HEK293T (cell line): ENCODE results near the gene HMCES.

Experiments used
- CTCF ChIA-PET: fragments of 350-600 bp; formaldehyde crosslinking; extraction: SDS; loops from one replicate; lab custom pipeline; 2021; ENCODE audit warnings: antibody characterized with exemption, inconsistent platforms; lab: Yijun Ruan, JAX
- POLR2A ChIA-PET: fragments of 350-600 bp; formaldehyde crosslinking; extraction: SDS; loops from one replicate; lab custom pipeline; 2020; ENCODE audit warnings: antibody characterized with exemption, inconsistent platforms; lab: Yijun Ruan, JAX
- DNase-seq: peaks from one replicate; pipeline ENCODE4 v3.0.0; 2012; ENCODE audit warnings: mixed read lengths; ENCODE audit errors: extremely low spot score
- ARNT ChIP-seq: fragments of 450-650 bp; IDR thresholded peaks from 2 replicates; pipeline ENCODE4 v1.6.1; 2017; ENCODE audit warnings: mild to moderate bottlenecking
- BHLHE40 ChIP-seq: fragments of 450-650 bp; IDR thresholded peaks from 2 replicates; pipeline ENCODE4 v1.6.1; 2016; ENCODE audit warnings: mild to moderate bottlenecking, moderate library complexity, borderline replicate concordance
- CTBP1 ChIP-seq: fragments of 450-650 bp; IDR thresholded peaks from 2 replicates; pipeline ENCODE4 v1.6.1; 2016; ENCODE audit warnings: borderline replicate concordance
- ELF4 ChIP-seq: fragments of 450-650 bp; IDR thresholded peaks from 2 replicates; pipeline ENCODE4 v1.6.1; 2017; ENCODE audit warnings: antibody characterized with exemption
- FOXA1 ChIP-seq: fragments of 450-650 bp; IDR thresholded peaks from 2 replicates; pipeline ENCODE4 v1.6.1; 2016; ENCODE audit warnings: mild to moderate bottlenecking
- FOXK2 ChIP-seq: fragments of 450-650 bp; IDR thresholded peaks from 2 replicates; pipeline ENCODE4 v1.6.1; 2016; ENCODE audit warnings: mild to moderate bottlenecking
- FOXM1 ChIP-seq: fragments of 450-650 bp; IDR thresholded peaks from 2 replicates; pipeline ENCODE4 v1.6.1; 2017; ENCODE audit warnings: mild to moderate bottlenecking, borderline replicate concordance
- HDGF ChIP-seq: fragments of 450-650 bp; IDR thresholded peaks from 2 replicates; pipeline ENCODE4 v1.6.1; 2017; ENCODE audit warnings: antibody characterized with exemption, borderline replicate concordance
- L3MBTL2 ChIP-seq: fragments of 450-650 bp; conservative IDR thresholded peaks from 2 replicates; pipeline ENCODE4 v1.6.1; 2016; ENCODE audit warnings: mild to moderate bottlenecking
- LEF1 ChIP-seq: fragments of 450-650 bp; IDR thresholded peaks from 2 replicates; pipeline ENCODE4 v1.6.1; 2017; ENCODE audit warnings: mild to moderate bottlenecking, borderline replicate concordance
- NFRKB ChIP-seq: fragments of 450-650 bp; IDR thresholded peaks from 2 replicates; pipeline ENCODE4 v1.6.1; 2016; ENCODE audit warnings: mild to moderate bottlenecking, moderate library complexity
- PKNOX1 ChIP-seq: fragments of 450-650 bp; IDR thresholded peaks from 2 replicates; pipeline ENCODE4 v1.6.1; 2016
- SP1 ChIP-seq: fragments of 450-650 bp; IDR thresholded peaks from 2 replicates; pipeline ENCODE4 v1.6.1; 2017
- SUZ12 ChIP-seq: fragments of 450-650 bp; IDR thresholded peaks from 2 replicates; pipeline ENCODE4 v1.6.1; 2016; ENCODE audit warnings: mild to moderate bottlenecking
- TARDBP ChIP-seq: fragments of 450-650 bp; IDR thresholded peaks from 2 replicates; pipeline ENCODE4 v1.6.1; 2016
- ZNF384 ChIP-seq: fragments of 450-650 bp; IDR thresholded peaks from 2 replicates; pipeline ENCODE4 v1.6.1; 2016

Gene HMCES

DNA sequence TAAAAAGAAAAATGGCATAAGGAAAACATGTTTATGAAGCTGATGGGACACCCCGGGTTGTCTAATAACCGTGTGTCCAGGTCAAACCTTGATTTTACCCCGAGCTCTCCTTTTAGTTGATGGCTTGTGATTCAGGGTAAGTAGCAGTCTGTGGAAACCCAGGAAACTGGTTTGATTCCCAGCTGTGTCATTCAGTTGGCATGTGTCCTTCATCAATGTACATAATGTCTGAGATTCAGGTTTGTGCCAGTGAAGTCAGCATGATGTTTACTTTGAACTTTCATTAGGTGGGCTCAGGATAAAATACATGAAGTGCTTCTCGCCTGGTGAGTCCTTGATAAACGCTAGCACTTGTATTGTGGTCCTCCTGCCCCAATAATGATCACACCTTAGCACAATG, 33.5 kb upstream of the HMCES start:
- DNase-seq: no peak
- ChIA-PET CTCF (interaction anchor here (1.1 to 3.4 kb wide), 14 partner anchors 9 to 352 kb away, joined by 3 to 26 read pairs (median 6); partner anchors contain the start of gene RAB43), POLR2A (interaction anchor here (1.0 to 1.4 kb wide), 4 partner anchors 16 to 143 kb away, joined by 3 to 5 read pairs (median 4); no protein-coding TSS in a partner anchor)

GRCh38 chr3:129245641-129246306, 32.9 kb upstream of the HMCES start:
- CTCF ChIA-PET: interaction anchor here (0.6 to 3.4 kb wide), 15 partner anchors 9 to 352 kb away, joined by 3 to 26 read pairs (median 5); partner anchors contain the start of gene RAB43
- POLR2A ChIA-PET: interaction anchor here (1.0 to 1.4 kb wide), 4 partner anchors 16 to 144 kb away, joined by 3 to 5 read pairs (median 4); no protein-coding TSS in a partner anchor
- peak; percentile 85 for DNase-seq
- TF ChIP-seq ZNF384: peak; percentile 8; the same call in 1 of the 2 replicates

More for the DNA sequence above, 33.5 kb upstream of the HMCES start:
- no peak for TF ChIP-seq TARDBP
- no peak for TF ChIP-seq CTBP1
- no peak for TF ChIP-seq HDGF
- TF ChIP-seq LEF1: no peak
- TF ChIP-seq SP1: no peak
- no peak for TF ChIP-seq SUZ12
- TF ChIP-seq ZNF384: no peak
- no peak for TF ChIP-seq PKNOX1
- no peak for TF ChIP-seq NFRKB
- no peak for TF ChIP-seq ARNT
- no peak for TF ChIP-seq L3MBTL2
- TF ChIP-seq FOXM1: no peak
- no peak for TF ChIP-seq FOXK2
- no peak for TF ChIP-seq ELF4
- no peak for TF ChIP-seq FOXA1
- no peak for TF ChIP-seq BHLHE40

DNA sequence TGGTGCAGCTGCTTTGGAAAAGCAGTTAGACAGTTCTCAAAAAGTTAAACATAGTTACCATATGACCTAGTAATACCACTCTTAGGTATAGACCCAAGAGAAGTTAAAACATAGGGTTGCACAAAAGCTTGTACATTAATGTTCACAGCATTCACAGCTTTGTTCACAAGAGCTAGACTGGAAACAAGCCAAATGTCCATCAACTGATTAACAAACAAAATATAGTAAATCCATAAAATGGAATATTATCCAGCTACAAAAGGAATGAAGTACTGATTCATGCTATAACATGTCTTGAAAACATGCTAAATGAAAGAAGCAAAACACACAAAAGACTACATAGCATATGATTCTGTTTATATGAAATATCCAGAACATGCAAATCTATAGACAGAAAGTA, 32.0 kb upstream of the HMCES start:
- no peak for TF ChIP-seq ELF4
- no peak for TF ChIP-seq BHLHE40
- no peak for TF ChIP-seq HDGF
- no peak for TF ChIP-seq CTBP1
- TF ChIP-seq SP1: no peak
- no peak for TF ChIP-seq ZNF384
- no peak for TF ChIP-seq L3MBTL2
- no peak for TF ChIP-seq PKNOX1
- no peak for TF ChIP-seq NFRKB
- no peak for TF ChIP-seq LEF1
- TF ChIP-seq SUZ12: no peak
- TF ChIP-seq FOXM1: no peak
- no peak for TF ChIP-seq FOXA1
- no peak for TF ChIP-seq ARNT
- TF ChIP-seq TARDBP: no peak
- TF ChIP-seq FOXK2: no peak
- CTCF ChIA-PET: interaction anchor here (1.3 to 3.4 kb wide), 9 partner anchors 13 to 276 kb away, joined by 3 to 26 read pairs (median 14); partner anchors contain the start of gene RAB43
- POLR2A ChIA-PET: interaction anchor here (1.1 kb wide), 1 partner anchor 84 kb away, joined by 4 read pairs; no protein-coding TSS in a partner anchor
- DNase-seq: no peak

- POLR2A ChIA-PET: interaction anchor here (1.5 to 2.4 kb wide), 2 partner anchors 19 to 86 kb away, joined by 4 to 10 read pairs; no protein-coding TSS in a partner anchor
- no peak for DNase-seq
- CTCF ChIA-PET: interaction anchor here (1.1 kb wide), 1 partner anchor 278 kb away, joined by 5 read pairs; no protein-coding TSS in a partner anchor
- TF ChIP-seq CTBP1: no peak
- no peak for TF ChIP-seq L3MBTL2
- TF ChIP-seq FOXM1: no peak
- TF ChIP-seq FOXA1: no peak
- no peak for TF ChIP-seq HDGF
- no peak for TF ChIP-seq ARNT
- TF ChIP-seq NFRKB: no peak
Observed at GRCh38 chr3:129248286-129248979, 30.2 kb upstream of the HMCES start.

- peak; percentile 88 for TF ChIP-seq ELF4
- no peak for TF ChIP-seq SP1
- no peak for TF ChIP-seq FOXM1
- peak; percentile 65 for TF ChIP-seq L3MBTL2
- ChIA-PET POLR2A (interaction anchor here (0.6 to 2.4 kb wide), 17 partner anchors 8 to 279 kb away, joined by 3 to 10 read pairs (median 3); partner anchors contain the start of gene RAB43), CTCF (interaction anchor here (0.7 to 1.1 kb wide), 2 partner anchors 87 to 279 kb away, joined by 3 to 5 read pairs; no protein-coding TSS in a partner anchor)
- DNase-seq: peak; percentile 98
Observed at GRCh38 chr3:129249284-129250065, 29.2 kb upstream of the HMCES start, which contains the start of gene COPG1. Gene COPG1, plus strand, starts transcription at chr3:129249606. Its CDS starts 104 bp downstream, at chr3:129249710.

- TF ChIP-seq PKNOX1 (no peak), L3MBTL2 (no peak), BHLHE40 (no peak)
- POLR2A ChIA-PET: no interaction called here
- CTCF ChIA-PET: no interaction called here
- no peak for DNase-seq
Observed at GRCh38 chr3:129252748-129253147, 25.9 kb upstream of the HMCES start.
